Prostate gland (tissue), 2 donors: ENCODE measurements around the gene TBC1D9B.

ENCODE experiments used
- POLR2A ChIP-seq: fragments of 450-650 bp; IDR thresholded peaks from one replicate; pipeline ENCODE4 v1.6.1; 2016; ENCODE audit warnings: antibody characterized with exemption, mild to moderate bottlenecking
- TF ChIP-seq, protein P1 (sequence below), 4 experiments: fragments of 200-600 bp in 2 of 4; fragments of 450-650 bp in 2 of 4; sonication (generic) in 2 of 4; IDR thresholded peaks; 1 replicate in 3 of 4; 2 replicates in 1 of 4; pipeline ENCODE4 v1.5.1; 2016 to 2019; ENCODE audit warnings: antibody characterized with exemption in 4 of 4, mild to moderate bottlenecking in 2 of 4, moderate library complexity in 2 of 4

DNA sequence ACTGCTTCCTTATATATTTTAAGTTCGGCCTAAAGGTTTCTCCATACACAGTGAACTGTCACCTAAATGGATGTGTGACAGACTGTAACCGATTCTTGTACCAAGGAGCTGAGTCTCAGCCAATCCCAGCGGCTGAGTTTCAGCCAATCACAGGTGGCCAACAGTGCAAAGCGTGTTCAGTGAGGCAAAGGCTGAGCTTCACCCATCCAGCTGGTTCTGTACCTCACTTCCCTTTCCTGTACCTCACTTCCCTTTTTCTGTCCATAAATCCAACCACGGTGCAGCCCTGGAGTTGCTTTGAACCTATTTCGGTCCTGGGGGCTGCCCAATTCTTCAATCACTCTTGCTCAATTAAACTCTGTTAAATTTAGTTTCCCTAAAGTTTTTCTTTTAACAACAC, 15.7 kb upstream of the TBC1D9B start:
- no peak for TF ChIP-seq POLR2A
- TF ChIP-seq, protein P1, sequence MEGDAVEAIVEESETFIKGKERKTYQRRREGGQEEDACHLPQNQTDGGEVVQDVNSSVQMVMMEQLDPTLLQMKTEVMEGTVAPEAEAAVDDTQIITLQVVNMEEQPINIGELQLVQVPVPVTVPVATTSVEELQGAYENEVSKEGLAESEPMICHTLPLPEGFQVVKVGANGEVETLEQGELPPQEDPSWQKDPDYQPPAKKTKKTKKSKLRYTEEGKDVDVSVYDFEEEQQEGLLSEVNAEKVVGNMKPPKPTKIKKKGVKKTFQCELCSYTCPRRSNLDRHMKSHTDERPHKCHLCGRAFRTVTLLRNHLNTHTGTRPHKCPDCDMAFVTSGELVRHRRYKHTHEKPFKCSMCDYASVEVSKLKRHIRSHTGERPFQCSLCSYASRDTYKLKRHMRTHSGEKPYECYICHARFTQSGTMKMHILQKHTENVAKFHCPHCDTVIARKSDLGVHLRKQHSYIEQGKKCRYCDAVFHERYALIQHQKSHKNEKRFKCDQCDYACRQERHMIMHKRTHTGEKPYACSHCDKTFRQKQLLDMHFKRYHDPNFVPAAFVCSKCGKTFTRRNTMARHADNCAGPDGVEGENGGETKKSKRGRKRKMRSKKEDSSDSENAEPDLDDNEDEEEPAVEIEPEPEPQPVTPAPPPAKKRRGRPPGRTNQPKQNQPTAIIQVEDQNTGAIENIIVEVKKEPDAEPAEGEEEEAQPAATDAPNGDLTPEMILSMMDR (IDR thresholded peaks at IDR 0.05), result no peak
